ENCODE measurements around the gene MBLAC2.

Gene MBLAC2

DNA sequence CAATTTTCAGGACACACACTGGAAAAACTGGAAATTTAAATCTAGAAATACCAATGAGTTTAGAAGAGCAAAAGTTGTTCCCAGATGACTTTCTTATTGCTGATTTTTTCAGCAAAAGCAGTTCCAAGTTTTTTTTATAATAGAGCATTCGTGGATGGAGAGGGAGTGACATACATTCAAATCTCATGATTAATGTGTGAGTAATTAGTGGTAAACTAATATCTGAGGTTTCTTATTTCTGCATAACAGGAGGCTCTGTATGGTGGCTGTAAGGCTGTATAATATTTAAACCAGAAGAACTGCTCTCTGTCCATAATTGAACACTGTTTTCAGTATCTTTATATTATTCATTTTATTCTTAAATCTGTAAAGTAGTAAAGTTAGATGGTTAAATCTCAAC, 29.0 kb upstream of the MBLAC2 start:
- H3K27ac ChIP-seq: no peak overlapping the region
- TF ChIP-seq, protein P1, sequence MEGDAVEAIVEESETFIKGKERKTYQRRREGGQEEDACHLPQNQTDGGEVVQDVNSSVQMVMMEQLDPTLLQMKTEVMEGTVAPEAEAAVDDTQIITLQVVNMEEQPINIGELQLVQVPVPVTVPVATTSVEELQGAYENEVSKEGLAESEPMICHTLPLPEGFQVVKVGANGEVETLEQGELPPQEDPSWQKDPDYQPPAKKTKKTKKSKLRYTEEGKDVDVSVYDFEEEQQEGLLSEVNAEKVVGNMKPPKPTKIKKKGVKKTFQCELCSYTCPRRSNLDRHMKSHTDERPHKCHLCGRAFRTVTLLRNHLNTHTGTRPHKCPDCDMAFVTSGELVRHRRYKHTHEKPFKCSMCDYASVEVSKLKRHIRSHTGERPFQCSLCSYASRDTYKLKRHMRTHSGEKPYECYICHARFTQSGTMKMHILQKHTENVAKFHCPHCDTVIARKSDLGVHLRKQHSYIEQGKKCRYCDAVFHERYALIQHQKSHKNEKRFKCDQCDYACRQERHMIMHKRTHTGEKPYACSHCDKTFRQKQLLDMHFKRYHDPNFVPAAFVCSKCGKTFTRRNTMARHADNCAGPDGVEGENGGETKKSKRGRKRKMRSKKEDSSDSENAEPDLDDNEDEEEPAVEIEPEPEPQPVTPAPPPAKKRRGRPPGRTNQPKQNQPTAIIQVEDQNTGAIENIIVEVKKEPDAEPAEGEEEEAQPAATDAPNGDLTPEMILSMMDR (conservative IDR thresholded peaks at IDR 0.05): no peak

DNA sequence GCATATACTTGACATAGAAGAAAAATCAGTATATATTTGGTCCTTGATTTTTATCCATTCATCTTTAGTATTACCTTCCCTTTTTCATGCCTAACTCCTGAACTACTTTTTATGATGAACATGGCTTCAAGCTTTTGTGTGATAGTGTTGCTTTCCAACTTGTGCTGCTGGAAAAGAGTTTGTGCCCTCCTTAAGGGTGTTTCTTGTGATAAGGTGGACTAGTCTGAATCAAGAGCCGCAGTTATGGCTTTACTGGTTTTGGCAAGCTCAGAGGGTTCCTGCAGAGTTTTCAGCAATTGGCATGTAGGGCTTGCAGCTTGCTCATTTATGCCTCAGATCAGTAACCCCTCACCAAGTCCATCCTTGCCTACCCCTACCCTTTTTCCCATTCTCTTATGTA, 20.6 kb upstream of the MBLAC2 start:
- TF ChIP-seq, protein P1 (conservative IDR thresholded peaks at IDR 0.05): no peak

DNA sequence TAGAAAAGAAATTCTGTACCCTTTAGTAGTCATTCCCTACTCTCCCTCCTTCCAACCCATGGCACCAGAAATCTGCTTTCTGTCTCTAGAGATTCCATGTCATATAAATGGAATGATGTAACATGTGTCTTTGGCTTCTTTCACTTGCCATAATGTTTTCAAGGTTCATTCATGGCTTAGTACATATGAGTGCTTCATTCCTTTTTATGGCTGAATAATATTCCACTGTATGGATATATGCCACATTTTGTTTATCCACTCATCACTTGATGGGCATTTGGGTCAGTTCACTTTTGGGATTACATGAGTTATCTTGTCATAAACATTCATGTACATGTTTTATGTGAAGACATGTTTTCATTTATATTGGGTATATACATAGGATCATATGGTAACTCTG, 19.5 kb upstream of the MBLAC2 start:
- no peak overlapping the region for H3K27ac ChIP-seq
- TF ChIP-seq, protein P1 (conservative IDR thresholded peaks at IDR 0.05): no peak

More for the DNA sequence above, 20.6 kb upstream of the MBLAC2 start:
- no peak overlapping the region for H3K27ac ChIP-seq

GRCh38 chr5:90488791-90489190, 14.2 kb upstream of the MBLAC2 start:
- TF ChIP-seq, protein P1 (conservative IDR thresholded peaks at IDR 0.05): no peak
- peak overlapping the region; percentile 42 for H3K27ac ChIP-seq

DNA sequence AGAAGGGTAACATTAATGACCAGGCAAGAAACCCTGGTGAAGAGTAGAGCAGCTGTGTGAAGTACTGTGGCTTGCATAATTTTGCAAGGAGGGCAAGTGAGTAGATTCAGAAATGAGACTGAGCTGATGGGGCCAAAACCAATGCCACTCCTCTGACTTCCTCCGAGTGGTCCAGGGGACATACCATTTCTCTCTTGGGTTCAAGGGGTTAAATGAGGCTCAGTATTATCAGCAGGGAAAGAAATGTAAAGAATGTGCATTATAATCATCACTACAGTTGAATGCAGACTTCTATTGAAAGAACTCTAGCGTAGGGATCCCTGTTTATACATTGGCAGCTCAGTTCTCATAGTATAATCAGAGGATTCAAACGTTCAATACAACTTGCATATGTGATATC, 10.0 kb upstream of the MBLAC2 start:
- TF ChIP-seq, protein P1 (conservative IDR thresholded peaks at IDR 0.05): no peak
- H3K27ac ChIP-seq: peak overlapping the region; percentile 70

GRCh38 chr5:90483206-90483605, 8.6 kb upstream of the MBLAC2 start:
- H3K27ac ChIP-seq: no peak overlapping the region
- TF ChIP-seq, protein P1 (conservative IDR thresholded peaks at IDR 0.05): no peak

DNA sequence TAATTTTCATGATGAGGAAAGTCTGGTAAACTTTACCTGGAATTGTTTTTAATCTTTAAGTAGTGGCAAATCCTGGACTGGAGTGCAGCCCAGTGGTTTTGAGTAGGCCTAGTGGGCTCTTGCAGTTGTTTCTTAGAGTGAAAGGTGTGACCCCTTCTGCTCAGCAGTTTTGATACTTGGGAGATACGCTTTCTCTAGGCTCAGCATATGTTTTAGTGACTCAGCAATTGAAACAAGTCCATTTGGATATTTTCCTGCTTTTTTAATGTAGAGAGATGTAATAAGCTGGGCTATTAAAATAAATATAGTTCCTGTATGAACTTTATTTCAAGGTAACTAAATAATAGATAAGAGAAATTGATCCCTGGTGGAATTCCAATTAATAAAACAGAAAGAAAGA, 6.1 kb upstream of the MBLAC2 start:
- no peak overlapping the region for H3K27ac ChIP-seq
- TF ChIP-seq, protein P1 (conservative IDR thresholded peaks at IDR 0.05): no peak

All from VCaP (cell line).